Measurements from ENCODE around the gene SLC30A5. TPM values are rescaled to one million over a fixed set of nuclear protein-coding genes. Genes with fewer than 3 reads are reported as not detected.

The SLC30A5 gene
- total and polyA plus RNA-seq, 9 of the 15 experiments (the other 6 are each of a cell fraction or from before 2014, with no cell fraction given): 22.9 to 86.8 (median 62.5) TPM

DNA sequence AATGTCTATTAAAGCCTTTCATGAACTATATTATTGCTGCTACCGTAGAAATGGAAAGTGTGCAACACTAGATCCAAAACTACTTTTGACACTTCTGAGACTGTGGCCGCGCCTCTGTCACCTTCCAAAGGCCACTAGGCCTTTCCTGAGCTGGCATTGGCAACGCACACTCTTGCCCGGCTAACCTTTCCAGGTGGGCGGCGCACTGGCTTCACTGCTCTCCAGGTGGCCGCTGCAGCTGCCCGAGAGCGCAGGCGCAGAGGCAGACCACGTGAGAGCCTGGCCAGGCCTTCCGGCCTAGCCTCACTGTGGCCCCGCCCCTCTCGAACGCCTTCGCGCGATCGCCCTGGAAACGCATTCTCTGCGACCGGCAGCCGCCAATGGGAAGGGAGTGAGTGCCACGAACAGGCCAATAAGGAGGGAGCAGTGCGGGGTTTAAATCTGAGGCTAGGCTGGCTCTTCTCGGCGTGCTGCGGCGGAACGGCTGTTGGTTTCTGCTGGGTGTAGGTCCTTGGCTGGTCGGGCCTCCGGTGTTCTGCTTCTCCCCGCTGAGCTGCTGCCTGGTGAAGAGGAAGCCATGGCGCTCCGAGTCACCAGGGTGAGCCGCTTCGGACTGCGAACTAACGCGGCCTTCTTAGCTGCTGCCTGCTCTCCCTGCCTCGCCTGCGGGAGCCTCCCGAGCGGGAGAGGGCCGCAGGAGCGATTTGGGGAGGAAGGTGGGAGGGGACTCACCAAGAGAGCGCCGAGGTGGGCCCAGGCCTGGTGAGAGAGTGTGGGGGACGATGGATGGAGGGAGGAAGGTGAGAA lies 73.1 kb downstream of the SLC30A5 start, which contains the start of gene CCNB1 (continued):
- TF ChIP-seq, protein P1, sequence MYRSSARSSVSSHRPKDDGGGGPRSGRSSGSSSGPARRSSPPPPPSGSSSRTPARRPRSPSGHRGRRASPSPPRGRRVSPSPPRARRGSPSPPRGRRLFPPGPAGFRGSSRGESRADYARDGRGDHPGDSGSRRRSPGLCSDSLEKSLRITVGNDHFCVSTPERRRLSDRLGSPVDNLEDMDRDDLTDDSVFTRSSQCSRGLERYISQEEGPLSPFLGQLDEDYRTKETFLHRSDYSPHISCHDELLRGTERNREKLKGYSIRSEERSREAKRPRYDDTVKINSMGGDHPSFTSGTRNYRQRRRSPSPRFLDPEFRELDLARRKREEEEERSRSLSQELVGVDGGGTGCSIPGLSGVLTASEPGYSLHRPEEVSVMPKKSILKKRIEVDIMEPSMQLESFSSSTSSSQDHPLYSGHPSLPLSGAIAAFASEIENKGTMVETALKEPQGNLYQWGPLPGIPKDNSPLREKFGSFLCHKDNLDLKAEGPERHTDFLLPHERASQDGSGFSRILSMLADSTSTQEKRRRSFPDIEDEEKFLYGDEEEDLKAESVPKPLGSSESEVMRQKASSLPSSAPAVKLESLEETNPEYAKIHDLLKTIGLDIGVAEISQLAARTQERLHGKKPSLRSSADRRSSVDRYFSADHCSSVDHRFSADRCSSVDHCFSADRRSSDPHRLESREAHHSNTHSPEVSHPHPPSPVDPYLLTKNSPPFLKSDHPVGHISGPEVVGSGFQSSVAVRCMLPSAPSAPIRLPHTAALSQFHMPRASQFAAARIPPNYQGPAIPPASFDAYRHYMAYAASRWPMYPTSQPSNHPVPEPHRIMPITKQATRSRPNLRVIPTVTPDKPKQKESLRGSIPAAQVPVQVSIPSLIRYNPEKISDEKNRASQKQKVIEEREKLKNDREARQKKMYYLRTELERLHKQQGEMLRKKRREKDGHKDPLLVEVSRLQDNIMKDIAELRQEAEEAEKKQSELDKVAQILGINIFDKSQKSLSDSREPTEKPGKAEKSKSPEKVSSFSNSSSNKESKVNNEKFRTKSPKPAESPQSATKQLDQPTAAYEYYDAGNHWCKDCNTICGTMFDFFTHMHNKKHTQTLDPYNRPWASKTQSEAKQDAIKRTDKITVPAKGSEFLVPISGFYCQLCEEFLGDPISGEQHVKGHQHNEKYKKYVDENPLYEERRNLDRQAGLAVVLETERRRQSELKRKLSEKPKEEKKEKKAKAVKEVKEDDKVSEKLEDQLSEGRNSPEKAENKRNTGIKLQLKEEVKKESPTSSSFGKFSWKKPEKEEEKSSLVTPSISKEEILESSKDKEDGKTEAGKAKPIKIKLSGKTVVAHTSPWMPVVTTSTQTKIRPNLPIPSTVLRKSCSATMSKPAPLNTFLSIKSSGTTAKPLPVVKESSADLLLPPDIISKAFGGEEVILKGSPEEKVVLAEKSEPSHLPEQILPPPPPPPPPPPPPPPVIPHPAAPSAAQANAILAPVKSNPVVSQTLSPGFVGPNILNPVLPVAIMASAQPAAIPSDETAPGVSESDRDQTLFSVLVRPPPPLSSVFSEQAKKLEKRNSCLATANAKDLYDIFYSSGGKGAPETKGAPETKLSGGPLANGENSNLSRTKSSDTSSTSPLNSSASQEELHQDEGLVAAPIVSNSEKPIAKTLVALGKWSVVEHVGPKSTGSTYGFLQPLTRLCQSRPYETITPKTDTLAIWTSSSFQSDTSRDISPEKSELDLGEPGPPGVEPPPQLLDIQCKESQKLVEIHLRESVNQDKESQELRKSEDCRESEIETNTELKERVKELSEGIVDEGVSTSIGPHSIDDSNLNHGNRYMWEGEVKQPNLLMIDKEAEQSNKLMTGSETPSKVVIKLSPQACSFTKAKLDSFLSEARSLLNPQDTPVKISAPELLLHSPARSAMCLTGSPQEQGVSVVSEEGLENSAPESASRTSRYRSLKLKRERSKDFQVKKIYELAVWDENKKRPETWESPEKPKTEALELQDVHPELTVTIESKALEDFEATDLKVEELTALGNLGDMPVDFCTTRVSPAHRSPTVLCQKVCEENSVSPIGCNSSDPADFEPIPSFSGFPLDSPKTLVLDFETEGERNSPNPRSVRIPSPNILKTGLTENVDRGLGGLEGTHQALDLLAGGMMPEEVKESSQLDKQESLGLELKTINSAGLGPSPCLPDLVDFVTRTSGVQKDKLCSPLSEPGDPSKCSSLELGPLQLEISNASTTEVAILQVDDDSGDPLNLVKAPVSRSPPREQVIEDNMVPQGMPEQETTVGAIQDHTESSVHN (IDR thresholded peaks at IDR 0.05; ENCODE audit: borderline replicate concordance in 1 of 2, low read depth in 1 of 2): no peak
- TF ChIP-seq STAT5B (CRISPR knock-in tag; IDR thresholded peaks at IDR 0.05) (no peak), TEAD1 (CRISPR knock-in tag; IDR thresholded peaks at IDR 0.05) (peak in 1 of 2 experiments; percentile 91; a peak in 1 of 4 replicates), NFYB (IDR thresholded peaks at IDR 0.05; ENCODE audit: extremely low read depth, insufficient read length) (peak; percentile 100), STAG1 (CRISPR knock-in tag; IDR thresholded peaks at IDR 0.05; ENCODE audit: borderline replicate concordance) (no peak), BHLHE40 (IDR thresholded peaks at IDR 0.05; ENCODE audit: low read length) (peak; percentile 43), MYBL2 (IDR thresholded peaks at IDR 0.05; ENCODE audit: low read depth) (peak; percentile 99), MYBL2 (CRISPR knock-in tag; IDR thresholded peaks at IDR 0.05; ENCODE audit: borderline replicate concordance) (peak; percentile 97; the same call in 1 of the 2 replicates)
- TF ChIP-seq, protein P2, sequence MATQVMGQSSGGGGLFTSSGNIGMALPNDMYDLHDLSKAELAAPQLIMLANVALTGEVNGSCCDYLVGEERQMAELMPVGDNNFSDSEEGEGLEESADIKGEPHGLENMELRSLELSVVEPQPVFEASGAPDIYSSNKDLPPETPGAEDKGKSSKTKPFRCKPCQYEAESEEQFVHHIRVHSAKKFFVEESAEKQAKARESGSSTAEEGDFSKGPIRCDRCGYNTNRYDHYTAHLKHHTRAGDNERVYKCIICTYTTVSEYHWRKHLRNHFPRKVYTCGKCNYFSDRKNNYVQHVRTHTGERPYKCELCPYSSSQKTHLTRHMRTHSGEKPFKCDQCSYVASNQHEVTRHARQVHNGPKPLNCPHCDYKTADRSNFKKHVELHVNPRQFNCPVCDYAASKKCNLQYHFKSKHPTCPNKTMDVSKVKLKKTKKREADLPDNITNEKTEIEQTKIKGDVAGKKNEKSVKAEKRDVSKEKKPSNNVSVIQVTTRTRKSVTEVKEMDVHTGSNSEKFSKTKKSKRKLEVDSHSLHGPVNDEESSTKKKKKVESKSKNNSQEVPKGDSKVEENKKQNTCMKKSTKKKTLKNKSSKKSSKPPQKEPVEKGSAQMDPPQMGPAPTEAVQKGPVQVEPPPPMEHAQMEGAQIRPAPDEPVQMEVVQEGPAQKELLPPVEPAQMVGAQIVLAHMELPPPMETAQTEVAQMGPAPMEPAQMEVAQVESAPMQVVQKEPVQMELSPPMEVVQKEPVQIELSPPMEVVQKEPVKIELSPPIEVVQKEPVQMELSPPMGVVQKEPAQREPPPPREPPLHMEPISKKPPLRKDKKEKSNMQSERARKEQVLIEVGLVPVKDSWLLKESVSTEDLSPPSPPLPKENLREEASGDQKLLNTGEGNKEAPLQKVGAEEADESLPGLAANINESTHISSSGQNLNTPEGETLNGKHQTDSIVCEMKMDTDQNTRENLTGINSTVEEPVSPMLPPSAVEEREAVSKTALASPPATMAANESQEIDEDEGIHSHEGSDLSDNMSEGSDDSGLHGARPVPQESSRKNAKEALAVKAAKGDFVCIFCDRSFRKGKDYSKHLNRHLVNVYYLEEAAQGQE (IDR thresholded peaks at IDR 0.05; ENCODE audit: borderline replicate concordance): peak; percentile 52; the same call in 1 of the 2 replicates
- TF ChIP-seq, protein P2 (CRISPR knock-in tag; IDR thresholded peaks at IDR 0.05; ENCODE audit: low read depth): no peak
